Measurements from ENCODE around the gene GSX1.
"Not testable (repeated sequence)": the region's sequence is repeated elsewhere in the genome, so short reads cannot be mapped to it uniquely, and the experiment has no call there.

The GSX1 gene

GRCh38 chr13:27792393-27793218 lies at the start of gene GSX1:
Gene GSX1, plus strand, starts transcription at chr13:27792483. Its CDS starts 208 bp downstream, at chr13:27792691.
- Mint-ChIP-seq H3K4me1 (peaks cover 46% of the 10 kb centered on the region), H3K9me3 (peaks cover 6% of the 10 kb centered on the region), H3K36me3 (no peaks in the 10 kb centered on the region), H3K27me3 (peaks cover 95% of the 10 kb centered on the region), H3K4me3 (peak within 1 kb of the TSS; percentile 76), H3K27ac (no peak within 1 kb of the TSS)
- ATAC-seq, result peak; percentile 51

GRCh38 chr13:27744801-27745200 lies 47.5 kb upstream of the GSX1 start:
- H3K9me3 Mint-ChIP-seq, result peaks cover 6% of the 10 kb centered on the region
- no peaks in the 10 kb centered on the region for H3K4me1 Mint-ChIP-seq
- H3K36me3 Mint-ChIP-seq, result no peaks in the 10 kb centered on the region
- no peak overlapping the region for H3K4me3 Mint-ChIP-seq
- H3K27me3 Mint-ChIP-seq, result peaks cover 38% of the 10 kb centered on the region
- no peak overlapping the region for H3K27ac Mint-ChIP-seq
- ATAC-seq, result no peak

- no peaks in the 10 kb centered on the region for H3K36me3 Mint-ChIP-seq
- peaks cover 38% of the 10 kb centered on the region for H3K27me3 Mint-ChIP-seq
- peaks cover 6% of the 10 kb centered on the region for H3K9me3 Mint-ChIP-seq
- no peak overlapping the region for H3K4me3 Mint-ChIP-seq
- no peak overlapping the region for H3K27ac Mint-ChIP-seq
- ATAC-seq, result no peak
- no peaks in the 10 kb centered on the region for H3K4me1 Mint-ChIP-seq
Measured at GRCh38 chr13:27745301-27745700, 47.0 kb upstream of the GSX1 start.

GRCh38 chr13:27748143-27748542 lies 44.1 kb upstream of the GSX1 start:
- H3K27me3 Mint-ChIP-seq, result peaks cover 38% of the 10 kb centered on the region
- not testable (repeated sequence) for H3K4me3 Mint-ChIP-seq, H3K4me1 Mint-ChIP-seq, H3K36me3 Mint-ChIP-seq, ATAC-seq, H3K9me3 Mint-ChIP-seq, H3K27ac Mint-ChIP-seq

- no peak overlapping the region for H3K4me3 Mint-ChIP-seq
- peaks cover 6% of the 10 kb centered on the region for H3K4me1 Mint-ChIP-seq
- ATAC-seq, result no peak
- H3K9me3 Mint-ChIP-seq, result peaks cover 6% of the 10 kb centered on the region
- no peaks in the 10 kb centered on the region for H3K36me3 Mint-ChIP-seq
- peaks cover 19% of the 10 kb centered on the region for H3K27me3 Mint-ChIP-seq
- H3K27ac Mint-ChIP-seq, result no peak overlapping the region
Measured at GRCh38 chr13:27751953-27752532, 40.2 kb upstream of the GSX1 start.

GRCh38 chr13:27765650-27766049 lies 26.6 kb upstream of the GSX1 start:
- H3K27me3 Mint-ChIP-seq, result peaks cover 61% of the 10 kb centered on the region
- no peak for ATAC-seq
- H3K4me3 Mint-ChIP-seq, result no peak overlapping the region
- no peaks in the 10 kb centered on the region for H3K36me3 Mint-ChIP-seq
- H3K27ac Mint-ChIP-seq, result no peak overlapping the region
- H3K4me1 Mint-ChIP-seq, result no peaks in the 10 kb centered on the region
- no peaks in the 10 kb centered on the region for H3K9me3 Mint-ChIP-seq

- peaks cover 13% of the 10 kb centered on the region for H3K4me1 Mint-ChIP-seq
- H3K9me3 Mint-ChIP-seq, result no peaks in the 10 kb centered on the region
- H3K36me3 Mint-ChIP-seq, result no peaks in the 10 kb centered on the region
- H3K27ac Mint-ChIP-seq, result no peak overlapping the region
- peaks cover 52% of the 10 kb centered on the region for H3K27me3 Mint-ChIP-seq
- no peak overlapping the region for H3K4me3 Mint-ChIP-seq
- no peak for ATAC-seq
Measured at GRCh38 chr13:27770809-27771208, 21.5 kb upstream of the GSX1 start.

- H3K36me3 Mint-ChIP-seq, result no peaks in the 10 kb centered on the region
- ATAC-seq, result no peak
- H3K9me3 Mint-ChIP-seq, result no peaks in the 10 kb centered on the region
- peaks cover 13% of the 10 kb centered on the region for H3K4me1 Mint-ChIP-seq
- H3K27me3 Mint-ChIP-seq, result peaks cover 63% of the 10 kb centered on the region
- no peak overlapping the region for H3K27ac Mint-ChIP-seq
- H3K4me3 Mint-ChIP-seq, result no peak overlapping the region
Measured at GRCh38 chr13:27772651-27773425, 19.4 kb upstream of the GSX1 start.

GRCh38 chr13:27774169-27774568 lies 18.1 kb upstream of the GSX1 start:
- H3K4me1 Mint-ChIP-seq, result peaks cover 13% of the 10 kb centered on the region
- no peaks in the 10 kb centered on the region for H3K9me3 Mint-ChIP-seq
- H3K27ac Mint-ChIP-seq, result peak overlapping the region; percentile 79
- H3K36me3 Mint-ChIP-seq, result no peaks in the 10 kb centered on the region
- ATAC-seq, result peak; percentile 88
- peaks cover 64% of the 10 kb centered on the region for H3K27me3 Mint-ChIP-seq
- H3K4me3 Mint-ChIP-seq, result peak overlapping the region; percentile 10

- Mint-ChIP-seq H3K4me1 (peaks cover 13% of the 10 kb centered on the region), H3K4me3 (peak overlapping the region; percentile 10), H3K27me3 (peaks cover 60% of the 10 kb centered on the region), H3K36me3 (no peaks in the 10 kb centered on the region), H3K27ac (peak overlapping the region; percentile 79), H3K9me3 (no peaks in the 10 kb centered on the region)
- ATAC-seq, result peak; percentile 67
Measured at GRCh38 chr13:27774651-27775050, 17.6 kb upstream of the GSX1 start.

- H3K27me3 Mint-ChIP-seq, result peaks cover 51% of the 10 kb centered on the region
- H3K4me1 Mint-ChIP-seq, result peaks cover 13% of the 10 kb centered on the region
- H3K27ac Mint-ChIP-seq, result no peak overlapping the region
- no peak overlapping the region for H3K4me3 Mint-ChIP-seq
- ATAC-seq, result no peak
- H3K9me3 Mint-ChIP-seq, result no peaks in the 10 kb centered on the region
- no peaks in the 10 kb centered on the region for H3K36me3 Mint-ChIP-seq
Measured at GRCh38 chr13:27775943-27776342, 16.3 kb upstream of the GSX1 start.

GRCh38 chr13:27782151-27782550 lies 10.1 kb upstream of the GSX1 start:
- no peak overlapping the region for H3K4me3 Mint-ChIP-seq
- no peaks in the 10 kb centered on the region for H3K36me3 Mint-ChIP-seq
- no peak for ATAC-seq
- H3K27me3 Mint-ChIP-seq, result peaks cover 19% of the 10 kb centered on the region
- H3K9me3 Mint-ChIP-seq, result no peaks in the 10 kb centered on the region
- H3K27ac Mint-ChIP-seq, result no peak overlapping the region
- no peaks in the 10 kb centered on the region for H3K4me1 Mint-ChIP-seq

- Mint-ChIP-seq H3K27ac (no peak overlapping the region), H3K36me3 (no peaks in the 10 kb centered on the region), H3K4me3 (no peak overlapping the region), H3K4me1 (no peaks in the 10 kb centered on the region), H3K9me3 (no peaks in the 10 kb centered on the region), H3K27me3 (peaks cover 20% of the 10 kb centered on the region)
- ATAC-seq, result no peak
Measured at GRCh38 chr13:27783111-27783510, 9.2 kb upstream of the GSX1 start.

- peaks cover 6% of the 10 kb centered on the region for H3K9me3 Mint-ChIP-seq
- peaks cover 36% of the 10 kb centered on the region for H3K4me1 Mint-ChIP-seq
- no peak overlapping the region for H3K27ac Mint-ChIP-seq
- H3K4me3 Mint-ChIP-seq, result no peak overlapping the region
- ATAC-seq, result no peak
- H3K36me3 Mint-ChIP-seq, result no peaks in the 10 kb centered on the region
- H3K27me3 Mint-ChIP-seq, result peaks cover 60% of the 10 kb centered on the region
Measured at GRCh38 chr13:27788271-27788670, 4.0 kb upstream of the GSX1 start.

- H3K36me3 Mint-ChIP-seq, result no peaks in the 10 kb centered on the region
- peaks cover 6% of the 10 kb centered on the region for H3K9me3 Mint-ChIP-seq
- no peak for ATAC-seq
- H3K27me3 Mint-ChIP-seq, result peaks cover 69% of the 10 kb centered on the region
- H3K4me3 Mint-ChIP-seq, result peak overlapping the region; percentile 46
- no peak overlapping the region for H3K27ac Mint-ChIP-seq
- peaks cover 41% of the 10 kb centered on the region for H3K4me1 Mint-ChIP-seq
Measured at GRCh38 chr13:27789153-27789494, 3.2 kb upstream of the GSX1 start.
